HepG2 (cell line): Measurements from ENCODE around the gene JMJD8. TPM values are rescaled to one million over a fixed set of nuclear protein-coding genes. Genes with fewer than 3 reads are reported as not detected.
A peak's percentile ranks its signal among the peaks of the same experiment; 100 is the strongest.

Experiments used
- CBX5 ChIP-seq: sonication (generic); formaldehyde crosslinking; IDR thresholded peaks from 2 replicates; pipeline ENCODE4 v1.4.0; 2020; ENCODE audit warnings: missing genetic modification reagents, borderline replicate concordance
- DBP ChIP-seq: sonication (generic); formaldehyde crosslinking; IDR thresholded peaks from 2 replicates; pipeline ENCODE4 v1.4.0; 2020; ENCODE audit warnings: missing genetic modification reagents; ENCODE audit errors: not compliant biosample characterization
- E2F1 ChIP-seq: sonication (generic); formaldehyde crosslinking; IDR thresholded peaks from 2 replicates; pipeline ENCODE4 v1.5.0; 2020; ENCODE audit warnings: missing genetic modification reagents
- GPBP1L1 ChIP-seq: sonication (generic); formaldehyde crosslinking; IDR thresholded peaks from 2 replicates; pipeline ENCODE4 v1.5.0; 2020; ENCODE audit warnings: mild to moderate bottlenecking, missing genetic modification reagents
- HES4 ChIP-seq: sonication (generic); formaldehyde crosslinking; IDR thresholded peaks from 2 replicates; pipeline ENCODE4 v1.9.0; 2021; ENCODE audit warnings: mild to moderate bottlenecking, missing genetic modification reagents, borderline replicate concordance
- MZF1 ChIP-seq: sonication (generic); formaldehyde crosslinking; IDR thresholded peaks from 2 replicates; pipeline ENCODE4 v1.8.1; 2023; ENCODE audit warnings: mild to moderate bottlenecking, missing genetic modification reagents, borderline replicate concordance
- SMAD9 ChIP-seq: sonication (generic); formaldehyde crosslinking; IDR thresholded peaks from 2 replicates; pipeline ENCODE4 v1.5.1; 2020; ENCODE audit warnings: mild to moderate bottlenecking, missing genetic modification reagents
- TBP ChIP-seq: sonication (generic); formaldehyde crosslinking; IDR thresholded peaks from 2 replicates; pipeline ENCODE4 v1.5.0; 2020; ENCODE audit warnings: missing genetic modification reagents
- ZFP90 ChIP-seq: sonication (generic); formaldehyde crosslinking; IDR thresholded peaks from 2 replicates; pipeline ENCODE4 v1.8.0; 2022; ENCODE audit warnings: missing genetic modification reagents, mild to moderate bottlenecking, inconsistent platforms, borderline replicate concordance
- ZNF30 ChIP-seq: sonication (generic); formaldehyde crosslinking; IDR thresholded peaks from 2 replicates; pipeline ENCODE4 v1.5.0; 2020; ENCODE audit warnings: mild to moderate bottlenecking, missing genetic modification reagents
- ZNF598 ChIP-seq: sonication (generic); formaldehyde crosslinking; IDR thresholded peaks from 2 replicates; pipeline ENCODE4 v1.5.1; 2020; ENCODE audit warnings: mild to moderate bottlenecking, missing genetic modification reagents, borderline replicate concordance
- ZNF776 ChIP-seq: sonication (generic); formaldehyde crosslinking; IDR thresholded peaks from 2 replicates; pipeline ENCODE4 v1.4.0; 2020; ENCODE audit warnings: mild to moderate bottlenecking, missing genetic modification reagents
- ZNF780A ChIP-seq: sonication (generic); formaldehyde crosslinking; IDR thresholded peaks from 2 replicates; pipeline ENCODE4 v1.8.0; 2022; ENCODE audit warnings: mild to moderate bottlenecking, missing genetic modification reagents, moderate library complexity
- ZNF883 ChIP-seq: sonication (generic); formaldehyde crosslinking; IDR thresholded peaks from 2 replicates; pipeline ENCODE4 v1.5.1; 2020; ENCODE audit warnings: mild to moderate bottlenecking, missing genetic modification reagents; ENCODE audit errors: not compliant biosample characterization
- ZSCAN25 ChIP-seq: sonication (generic); formaldehyde crosslinking; IDR thresholded peaks from 2 replicates; pipeline ENCODE4 v1.8.0; 2022; ENCODE audit warnings: mild to moderate bottlenecking, missing genetic modification reagents
- polyA plus RNA-seq, 8 experiments: library from polyadenylated mRNA; depleted of rRNA in 3 of 8; stranded (reverse) in 7 of 8; unstranded in 1 of 8; fragments of >200 nt; fragmentation: Illumina TruSeq in 4 of 8; extraction: Trizol in 4 of 8; gene quantifications; 2 replicates each; pipeline versions ENCODE4 v1.2.1 to v1.2.3, GENCODE V29; 2011 to 2016; ENCODE audit warnings: low read depth in 4 of 8, missing spikeins in 1 of 8, mixed read lengths in 1 of 8; ENCODE audit not compliant: insufficient read depth in 1 of 8
- total RNA-seq, 5 experiments: library from RNA; depleted of rRNA; stranded (reverse); fragments of >200 nt; fragmentation: Illumina TruSeq; extraction: Trizol; gene quantifications; 2 replicates each; pipeline ENCODE4 v1.2.3, GENCODE V29; 2016; ENCODE audit warnings: low read depth in 1 of 5
- TF ChIP-seq, protein P1 (sequence below): sonication (generic); formaldehyde crosslinking; IDR thresholded peaks from 2 replicates; pipeline ENCODE4 v1.5.1; 2020; ENCODE audit warnings: mild to moderate bottlenecking, missing genetic modification reagents, borderline replicate concordance
- TF ChIP-seq, protein P2 (sequence below): sonication (generic); formaldehyde crosslinking; IDR thresholded peaks from 2 replicates; pipeline ENCODE4 v1.5.1; 2020; ENCODE audit warnings: mild to moderate bottlenecking, moderate library complexity, missing genetic modification reagents
- TF ChIP-seq, protein P3 (sequence below): sonication (generic); formaldehyde crosslinking; IDR thresholded peaks from 2 replicates; pipeline ENCODE4 v1.4.0; 2020; ENCODE audit warnings: missing genetic modification reagents, borderline replicate concordance

JMJD8 gene
- total and polyA plus RNA-seq, 2 of the 13 experiments (the other 11 are each of a cell fraction or from before 2014, with no cell fraction given): 2.6 to 11.8 TPM

DNA sequence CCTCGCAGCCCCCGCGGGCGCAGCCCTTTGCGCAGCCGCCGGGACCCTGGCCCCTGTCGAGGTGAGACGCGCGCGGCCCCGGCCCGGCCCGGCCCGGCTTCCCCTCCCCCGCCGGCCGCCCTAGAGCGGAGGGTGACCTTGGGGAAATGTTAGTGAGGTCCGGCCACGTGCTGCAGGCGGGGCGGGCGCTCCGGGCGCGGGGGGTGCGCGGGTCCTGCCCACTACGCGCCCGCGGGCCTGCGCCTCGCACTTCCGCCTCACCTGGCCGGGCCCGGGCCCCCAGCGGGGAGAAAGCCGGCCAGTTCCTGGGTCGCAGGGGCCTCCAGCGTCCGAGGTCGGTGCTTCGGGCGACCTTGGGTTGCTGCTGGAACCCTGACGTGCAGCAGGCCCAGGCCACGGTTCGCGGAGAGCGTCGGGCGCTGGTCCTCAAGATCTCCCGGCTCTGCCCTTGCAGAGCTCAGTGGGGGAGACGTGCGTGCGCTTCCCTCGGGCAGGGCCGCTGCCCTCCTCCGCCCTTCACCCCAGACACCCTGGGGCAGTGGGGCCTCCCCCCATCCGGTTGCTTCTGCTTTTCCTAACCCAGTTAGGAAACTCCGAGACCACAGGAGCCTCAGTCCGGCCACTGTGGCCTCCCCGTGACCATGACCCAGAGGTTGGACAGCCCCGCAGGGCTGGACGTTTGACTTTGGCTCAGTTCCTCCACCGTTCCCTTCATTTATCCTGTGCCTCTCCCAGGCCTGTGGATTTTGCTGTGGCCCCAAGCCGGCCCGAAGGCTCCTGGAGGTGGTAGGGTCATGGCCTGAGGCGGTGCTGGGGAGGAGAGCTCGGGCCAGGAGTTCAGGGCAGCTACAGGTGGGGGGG lies 41.7 kb downstream of the JMJD8 start (continued):
- no peak for TF ChIP-seq GPBP1L1
- peak; percentile 20 for TF ChIP-seq DBP
- no peak for TF ChIP-seq ZNF598 (CRISPR knock-in tag)
- no peak for TF ChIP-seq SMAD9 (CRISPR knock-in tag)
- TF ChIP-seq ZSCAN25 (CRISPR knock-in tag): peak; percentile 36; the same call in 1 of the 2 replicates
- TF ChIP-seq ZFP90 (CRISPR knock-in tag): peak; percentile 24; the same call in 1 of the 2 replicates
- peak; percentile 88; the same call in 1 of the 2 replicates for TF ChIP-seq HES4 (CRISPR knock-in tag)
- no peak for TF ChIP-seq ZNF780A
- no peak for TF ChIP-seq ZNF883 (CRISPR knock-in tag)
- no peak for TF ChIP-seq MZF1 (CRISPR knock-in tag)
- no peak for TF ChIP-seq ZNF30 (CRISPR knock-in tag)
- TF ChIP-seq, protein P1, sequence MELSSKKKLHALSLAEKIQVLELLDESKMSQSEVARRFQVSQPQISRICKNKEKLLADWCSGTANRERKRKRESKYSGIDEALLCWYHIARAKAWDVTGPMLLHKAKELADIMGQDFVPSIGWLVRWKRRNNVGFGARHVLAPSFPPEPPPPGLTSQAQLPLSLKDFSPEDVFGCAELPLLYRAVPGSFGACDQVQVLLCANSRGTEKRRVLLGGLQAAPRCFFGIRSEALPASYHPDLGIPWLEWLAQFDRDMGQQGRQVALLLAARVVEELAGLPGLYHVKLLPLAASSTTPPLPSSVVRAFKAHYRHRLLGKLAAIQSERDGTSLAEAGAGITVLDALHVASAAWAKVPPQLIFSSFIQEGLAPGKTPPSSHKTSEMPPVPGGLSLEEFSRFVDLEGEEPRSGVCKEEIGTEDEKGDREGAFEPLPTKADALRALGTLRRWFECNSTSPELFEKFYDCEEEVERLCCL: peak; percentile 34; the same call in 1 of the 2 replicates
- TF ChIP-seq, protein P2, sequence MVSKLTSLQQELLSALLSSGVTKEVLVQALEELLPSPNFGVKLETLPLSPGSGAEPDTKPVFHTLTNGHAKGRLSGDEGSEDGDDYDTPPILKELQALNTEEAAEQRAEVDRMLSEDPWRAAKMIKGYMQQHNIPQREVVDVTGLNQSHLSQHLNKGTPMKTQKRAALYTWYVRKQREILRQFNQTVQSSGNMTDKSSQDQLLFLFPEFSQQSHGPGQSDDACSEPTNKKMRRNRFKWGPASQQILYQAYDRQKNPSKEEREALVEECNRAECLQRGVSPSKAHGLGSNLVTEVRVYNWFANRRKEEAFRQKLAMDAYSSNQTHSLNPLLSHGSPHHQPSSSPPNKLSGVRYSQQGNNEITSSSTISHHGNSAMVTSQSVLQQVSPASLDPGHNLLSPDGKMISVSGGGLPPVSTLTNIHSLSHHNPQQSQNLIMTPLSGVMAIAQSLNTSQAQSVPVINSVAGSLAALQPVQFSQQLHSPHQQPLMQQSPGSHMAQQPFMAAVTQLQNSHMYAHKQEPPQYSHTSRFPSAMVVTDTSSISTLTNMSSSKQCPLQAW (CRISPR knock-in tag): no peak; the same call in 1 of the 2 replicates
- 0 out of 2 replicates have a peak, but pooled peaks have one; percentile 36 for TF ChIP-seq ZNF776 (CRISPR knock-in tag)
- TF ChIP-seq, protein P3, sequence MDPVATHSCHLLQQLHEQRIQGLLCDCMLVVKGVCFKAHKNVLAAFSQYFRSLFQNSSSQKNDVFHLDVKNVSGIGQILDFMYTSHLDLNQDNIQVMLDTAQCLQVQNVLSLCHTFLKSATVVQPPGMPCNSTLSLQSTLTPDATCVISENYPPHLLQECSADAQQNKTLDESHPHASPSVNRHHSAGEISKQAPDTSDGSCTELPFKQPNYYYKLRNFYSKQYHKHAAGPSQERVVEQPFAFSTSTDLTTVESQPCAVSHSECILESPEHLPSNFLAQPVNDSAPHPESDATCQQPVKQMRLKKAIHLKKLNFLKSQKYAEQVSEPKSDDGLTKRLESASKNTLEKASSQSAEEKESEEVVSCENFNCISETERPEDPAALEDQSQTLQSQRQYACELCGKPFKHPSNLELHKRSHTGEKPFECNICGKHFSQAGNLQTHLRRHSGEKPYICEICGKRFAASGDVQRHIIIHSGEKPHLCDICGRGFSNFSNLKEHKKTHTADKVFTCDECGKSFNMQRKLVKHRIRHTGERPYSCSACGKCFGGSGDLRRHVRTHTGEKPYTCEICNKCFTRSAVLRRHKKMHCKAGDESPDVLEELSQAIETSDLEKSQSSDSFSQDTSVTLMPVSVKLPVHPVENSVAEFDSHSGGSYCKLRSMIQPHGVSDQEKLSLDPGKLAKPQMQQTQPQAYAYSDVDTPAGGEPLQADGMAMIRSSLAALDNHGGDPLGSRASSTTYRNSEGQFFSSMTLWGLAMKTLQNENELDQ (CRISPR knock-in tag): no peak
- no peak for TF ChIP-seq TBP (CRISPR knock-in tag)
- no peak for TF ChIP-seq CBX5 (CRISPR knock-in tag)
- 0 out of 2 replicates have a peak, but pooled peaks have one; percentile 46 for TF ChIP-seq E2F1
